Effector memory CD8-positive, alpha-beta T cell (primary cell): Measurements from ENCODE around the gene PDAP1.

ENCODE experiments used
- ATAC-seq: fragments of 150-1000 bp; cut with Tn5 transposase; replicated peaks from 2 replicates; pipeline ENCODE4 v1.10.0; 2021; ENCODE audit warnings: mild to moderate bottlenecking, moderate library complexity
- DNase-seq, 3 experiments: peaks; one replicate each; pipeline ENCODE4 v3.0.0; 2021
- H3K27ac Mint-ChIP-seq, 2 donors: one replicate each; pipeline ENCODE4 v1.8.0; 2022; ENCODE audit warnings: mild to moderate bottlenecking in 2 of 2, mixed read lengths in 2 of 2, moderate library complexity in 2 of 2
- H3K27me3 Mint-ChIP-seq, 2 donors: one replicate each; pipeline ENCODE4 v1.8.0; 2022; ENCODE audit warnings: mixed read lengths in 2 of 2
- H3K36me3 Mint-ChIP-seq: one replicate; pipeline ENCODE4 v1.8.0; 2022; ENCODE audit warnings: mild to moderate bottlenecking, moderate library complexity, mixed read lengths; ENCODE audit not compliant: insufficient read depth
- H3K4me1 Mint-ChIP-seq, 2 donors: one replicate each; pipeline ENCODE4 v1.8.0; 2022; ENCODE audit warnings: low read depth in 2 of 2, mixed read lengths in 2 of 2
- H3K4me3 Mint-ChIP-seq, 2 donors: one replicate each; pipeline ENCODE4 v1.8.0; 2022; ENCODE audit warnings: mild to moderate bottlenecking in 2 of 2, mixed read lengths in 2 of 2, moderate library complexity in 2 of 2
- H3K9me3 Mint-ChIP-seq, 2 donors: one replicate each; pipeline ENCODE4 v1.8.0; 2022; ENCODE audit warnings: mixed read lengths in 2 of 2

PDAP1 gene

DNA sequence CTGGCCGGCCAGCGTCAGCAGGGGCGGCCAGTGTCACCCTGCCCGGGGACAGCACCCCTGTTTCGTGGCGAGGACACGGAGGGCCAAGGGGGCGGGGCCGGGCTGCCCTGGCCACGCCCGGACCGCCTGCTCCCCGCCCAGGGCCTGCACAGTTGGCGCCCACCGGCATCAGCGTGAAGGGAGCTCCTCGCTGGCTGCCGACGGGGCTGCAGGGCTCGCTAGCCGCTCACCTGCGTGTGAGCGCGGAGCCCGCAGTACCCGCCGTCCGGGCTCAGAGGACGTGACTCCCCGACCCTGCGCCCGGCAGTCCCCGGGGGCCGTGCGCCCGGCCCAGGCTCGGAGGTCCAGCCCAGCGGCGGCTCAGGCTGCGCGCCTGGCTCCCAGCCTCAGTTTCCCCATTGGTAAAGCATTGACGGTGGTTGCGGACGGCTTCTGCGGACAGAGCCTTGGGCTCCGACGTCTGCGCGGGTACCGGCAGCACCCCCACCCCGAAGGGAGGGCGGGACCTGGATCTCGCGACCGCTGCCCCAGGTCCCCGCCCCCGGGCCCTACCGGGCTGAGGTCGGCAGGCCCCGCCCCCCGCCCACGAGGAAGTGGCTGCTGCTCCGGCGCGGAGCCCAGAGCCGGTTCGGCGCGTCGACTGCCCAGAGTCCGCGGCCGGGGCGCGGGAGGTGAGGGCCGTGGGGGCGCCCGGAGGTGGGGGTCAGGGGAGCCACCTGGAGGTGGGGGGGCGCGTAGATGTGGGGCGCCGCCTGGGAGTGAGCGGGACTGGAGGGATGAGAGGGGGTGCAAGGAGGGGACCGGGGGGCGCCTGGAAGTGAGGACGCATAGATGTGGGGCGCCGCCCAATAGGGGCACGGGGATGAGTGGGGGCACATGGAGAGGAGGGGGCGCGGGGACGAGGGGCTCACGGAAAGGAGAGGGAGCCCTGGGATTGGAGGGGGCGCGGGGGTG lies 34.0 kb downstream of the PDAP1 start, which contains the start of gene ARPC1B:
ARPC1B (plus strand) TSS at position 620 of the 954 bp plus-strand sequence. CDS start 10,985 bp downstream, outside the sequence.
- H3K4me1 Mint-ChIP-seq: peaks cover 29% of the 10 kb centered on the region in 2 donors
- H3K27ac Mint-ChIP-seq: peak within 1 kb of the TSS; percentile 92 to 98
- H3K27me3 Mint-ChIP-seq: no peaks in the 10 kb centered on the region

DNA sequence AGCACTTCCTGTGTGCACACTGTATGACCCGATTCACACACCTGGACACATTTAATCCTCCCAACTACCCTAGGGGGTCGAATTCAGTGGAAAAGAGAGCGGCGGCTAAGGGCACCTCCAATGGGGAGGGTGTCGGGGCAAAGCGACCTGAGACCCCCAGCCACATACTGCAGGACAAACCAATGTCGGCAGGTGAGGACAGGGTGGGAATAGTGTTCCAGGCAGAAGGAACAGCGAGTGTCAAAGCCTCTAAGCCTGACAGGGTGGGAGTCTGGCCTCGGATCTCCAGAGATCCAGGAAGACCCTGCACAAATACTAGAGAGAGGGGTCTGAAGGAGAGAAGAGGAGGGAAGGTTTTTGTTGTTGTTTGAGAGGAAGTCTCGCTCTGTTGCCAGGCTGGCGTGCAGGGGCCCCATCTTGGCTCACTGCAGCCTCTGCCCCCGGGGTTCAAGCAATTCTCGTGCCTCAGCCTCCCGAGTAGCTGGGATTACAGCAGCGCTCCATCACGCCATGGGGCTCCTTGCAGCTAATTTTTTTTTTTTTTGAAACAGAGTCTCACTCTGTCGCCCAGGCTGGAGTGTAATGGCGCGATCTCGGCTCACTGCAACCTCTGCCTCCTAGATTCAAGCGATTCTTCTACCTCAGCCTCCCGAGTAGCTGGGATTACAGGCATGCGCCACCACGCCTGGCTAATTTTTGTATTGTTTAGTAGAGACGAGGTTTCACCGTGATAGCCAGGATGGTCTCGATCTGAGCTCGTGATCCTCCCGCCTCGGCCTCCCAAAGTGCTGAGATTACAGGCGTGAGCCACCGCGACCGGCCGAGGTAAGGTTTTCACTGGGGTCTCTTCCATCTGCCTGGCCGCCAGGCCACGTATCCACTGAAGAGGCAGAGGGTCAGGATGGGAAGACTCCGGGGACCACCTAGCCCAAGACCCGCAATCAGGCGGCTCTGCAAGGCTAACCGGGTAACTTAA lies 35.0 kb downstream of the PDAP1 start:
- no peaks in the 10 kb centered on the region for H3K9me3 Mint-ChIP-seq
- H3K4me3 Mint-ChIP-seq: peak overlapping the region; percentile 81 to 89
- no peaks in the 10 kb centered on the region for H3K27me3 Mint-ChIP-seq
- peaks cover 48% of the 10 kb centered on the region for H3K36me3 Mint-ChIP-seq
- DNase-seq: peak in 1 of 3 experiments; percentile 16
- peak overlapping the region; percentile 52 to 75 for H3K27ac Mint-ChIP-seq
- peaks cover 22% of the 10 kb centered on the region in 2 donors for H3K4me1 Mint-ChIP-seq
- ATAC-seq: no peak

More for the DNA sequence above, 34.0 kb downstream of the PDAP1 start, which contains the start of gene ARPC1B:
- ATAC-seq: peak; percentile 67
- DNase-seq: peak; percentile 66 to 77 (median 75)
- Mint-ChIP-seq H3K9me3 (no peaks in the 10 kb centered on the region), H3K36me3 (peaks cover 56% of the 10 kb centered on the region), H3K4me3 (peak within 1 kb of the TSS; percentile 81 to 89)

DNA sequence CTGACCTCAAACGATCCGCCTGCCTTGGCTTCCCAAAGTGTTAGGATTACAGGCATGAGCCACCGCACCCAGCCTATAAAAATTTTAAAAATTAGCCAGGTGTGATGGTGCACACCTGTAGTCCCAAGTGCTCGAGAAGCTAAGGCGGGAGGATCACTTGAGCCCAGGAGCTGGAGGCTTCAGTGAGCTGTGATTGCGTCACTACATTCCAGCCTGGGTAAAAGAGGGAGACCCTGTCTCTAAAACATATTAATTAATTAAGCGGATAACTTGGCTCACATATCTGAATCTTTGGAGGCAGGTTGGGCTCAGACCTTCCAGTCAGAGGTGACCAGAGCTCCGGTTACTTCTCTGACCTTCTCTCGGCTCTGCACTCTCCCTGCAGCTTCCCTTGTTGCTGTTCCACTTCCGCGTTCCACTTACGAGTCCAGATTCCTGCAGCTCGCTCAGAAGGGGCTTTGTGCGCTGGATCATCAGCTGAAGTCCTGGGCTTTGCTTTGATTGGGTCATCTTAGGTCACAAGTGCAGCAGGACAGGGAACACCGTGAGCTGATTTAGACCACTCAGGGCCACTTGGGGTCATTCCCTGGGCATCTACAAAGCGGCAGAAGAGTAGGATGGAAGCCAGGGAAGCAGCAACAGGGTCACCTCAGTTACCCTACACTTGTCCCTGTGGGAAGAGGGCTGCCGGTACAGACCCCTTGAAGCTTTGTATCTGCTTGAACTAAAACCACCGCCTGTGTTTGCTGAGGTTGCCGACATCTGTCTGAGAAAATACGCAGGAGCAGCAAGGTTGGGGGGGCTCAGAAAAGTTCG lies 35.9 kb downstream of the PDAP1 start:
- no peak for ATAC-seq
- Mint-ChIP-seq H3K4me3 (peak overlapping the region; percentile 81 to 89), H3K4me1 (peaks cover 16 to 18% of the 10 kb centered on the region in 2 donors), H3K27me3 (no peaks in the 10 kb centered on the region), H3K27ac (peak overlapping the region; percentile 52 to 75), H3K36me3 (peaks cover 39% of the 10 kb centered on the region), H3K9me3 (no peaks in the 10 kb centered on the region)
- DNase-seq: no peak

DNA sequence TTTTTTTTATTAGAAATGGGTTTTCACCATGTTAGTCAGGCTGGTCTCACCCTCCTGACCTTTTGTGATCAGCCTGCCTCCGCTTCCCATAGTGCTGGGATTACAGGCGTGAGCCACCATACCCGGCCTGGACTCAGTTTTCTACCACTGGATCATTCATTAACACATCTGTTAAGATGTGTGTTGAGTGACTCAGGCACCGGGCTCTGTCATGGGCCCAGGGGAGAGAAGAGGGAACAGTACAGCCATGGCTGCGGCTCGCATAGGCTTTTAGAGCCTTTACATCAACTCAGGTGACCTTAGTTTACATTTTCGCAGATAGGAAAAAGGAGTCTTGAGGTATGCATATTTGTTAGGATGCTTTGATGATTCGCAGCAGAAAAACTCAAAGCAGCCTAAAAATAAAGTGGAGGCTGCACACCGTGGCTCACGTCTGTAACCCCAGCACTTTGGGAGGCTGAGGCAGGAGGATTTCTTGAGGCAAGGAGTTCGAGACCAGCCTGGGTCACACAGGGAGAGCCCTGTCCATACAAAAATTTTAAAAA lies 36.9 kb downstream of the PDAP1 start:
- H3K9me3 Mint-ChIP-seq: no peaks in the 10 kb centered on the region
- no peak overlapping the region for H3K27ac Mint-ChIP-seq
- peaks cover 6 to 14% of the 10 kb centered on the region in 2 donors for H3K4me1 Mint-ChIP-seq
- H3K27me3 Mint-ChIP-seq: no peaks in the 10 kb centered on the region
- ATAC-seq (no peak), DNase-seq (no peak)
- no peak overlapping the region for H3K4me3 Mint-ChIP-seq
- H3K36me3 Mint-ChIP-seq: peaks cover 39% of the 10 kb centered on the region

DNA sequence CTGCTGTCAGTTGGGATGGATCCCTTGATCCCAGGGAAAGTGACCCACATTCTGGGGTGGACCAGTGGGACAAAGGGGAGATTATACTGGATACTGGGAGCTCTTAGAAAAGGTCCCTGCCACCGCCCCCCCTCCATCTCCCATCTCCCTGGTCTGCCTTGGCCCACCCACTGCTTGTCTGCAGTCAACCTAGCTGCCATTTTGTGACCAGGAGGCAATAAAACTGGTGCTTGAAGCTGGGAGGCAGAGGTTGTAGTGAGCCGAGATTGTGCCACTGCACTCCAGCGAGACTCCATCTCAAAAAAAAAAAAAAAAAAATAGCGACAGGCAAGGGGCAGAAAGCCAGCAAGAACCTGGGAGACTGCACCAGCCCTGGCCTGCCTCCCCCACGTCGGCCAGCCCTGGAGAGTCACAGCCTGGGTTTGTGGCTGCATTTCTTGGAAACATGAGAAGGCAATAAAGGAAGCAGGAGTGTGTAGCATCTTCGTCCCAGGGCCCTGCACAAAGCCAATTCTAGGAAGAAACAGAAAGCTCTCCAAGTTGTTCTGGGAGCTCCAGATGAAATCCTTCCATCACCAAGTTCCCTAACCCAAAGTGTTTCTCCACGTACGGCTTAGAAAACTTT lies 38.5 kb downstream of the PDAP1 start:
- Mint-ChIP-seq H3K4me1 (peaks cover 0 to 8% of the 10 kb centered on the region in 2 donors), H3K27me3 (no peaks in the 10 kb centered on the region), H3K27ac (peak overlapping the region in 1 of 2 donors; percentile 57), H3K4me3 (no peak overlapping the region), H3K9me3 (no peaks in the 10 kb centered on the region), H3K36me3 (peaks cover 40% of the 10 kb centered on the region)
- ATAC-seq (no peak), DNase-seq (no peak)

DNA sequence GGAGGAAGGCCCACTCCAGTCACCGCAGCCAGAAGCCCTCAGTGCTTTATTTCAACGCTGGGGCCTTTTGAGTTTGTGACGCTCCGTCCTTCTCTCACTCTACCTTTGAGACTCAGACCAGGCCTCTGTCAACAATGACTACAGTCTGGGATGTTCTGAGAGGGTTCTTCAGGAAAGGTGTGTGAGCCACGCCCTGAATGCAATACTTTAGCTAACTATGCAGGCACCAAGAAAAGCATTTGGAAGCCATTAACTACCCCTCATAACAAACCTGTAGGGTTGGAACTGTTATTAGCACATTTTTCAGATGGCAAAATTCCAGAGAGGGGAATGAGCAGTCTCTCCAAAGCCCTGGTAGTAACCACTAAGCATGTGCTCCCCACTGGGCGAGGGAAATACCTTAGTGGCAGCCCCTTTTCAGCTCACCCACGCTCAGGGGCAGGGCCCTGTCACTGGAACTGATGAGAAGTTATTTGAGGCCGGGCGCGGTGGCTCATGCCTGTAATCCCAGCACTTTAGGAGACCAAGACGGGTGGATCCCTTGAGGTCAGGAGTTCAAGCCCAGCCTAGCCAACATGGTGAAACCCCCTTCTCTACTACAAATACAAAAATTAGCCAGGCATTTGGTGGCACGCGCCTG lies 39.5 kb downstream of the PDAP1 start:
- ATAC-seq: no peak
- Mint-ChIP-seq H3K36me3 (peaks cover 43% of the 10 kb centered on the region), H3K9me3 (no peaks in the 10 kb centered on the region), H3K4me1 (peaks cover 0 to 7% of the 10 kb centered on the region in 2 donors), H3K27ac (peak overlapping the region in 1 of 2 donors; percentile 69), H3K4me3 (no peak overlapping the region), H3K27me3 (no peaks in the 10 kb centered on the region)
- DNase-seq: no peak

DNA sequence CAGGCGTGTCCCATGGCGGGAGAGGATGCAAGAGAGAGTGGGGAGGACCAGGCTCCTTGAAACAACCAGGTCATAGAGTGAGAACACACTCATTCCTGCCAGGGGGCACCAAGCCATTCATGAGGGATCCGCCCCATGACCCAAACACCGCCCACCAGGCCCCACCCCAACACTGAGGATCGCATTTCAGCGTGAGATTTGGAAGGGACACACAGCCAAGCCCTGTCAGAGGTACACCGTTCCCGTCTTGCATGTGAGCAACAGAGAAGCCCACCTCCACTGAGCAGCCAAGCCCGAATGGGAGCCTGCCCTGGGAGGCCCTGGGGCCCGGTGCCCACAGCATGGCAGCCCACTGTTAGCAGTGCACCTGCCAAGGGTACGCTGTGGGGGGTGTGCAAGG lies 41.8 kb downstream of the PDAP1 start:
- peaks cover 58% of the 10 kb centered on the region for H3K36me3 Mint-ChIP-seq
- H3K9me3 Mint-ChIP-seq: no peaks in the 10 kb centered on the region
- H3K27ac Mint-ChIP-seq: peak overlapping the region in 1 of 2 donors; percentile 72
- DNase-seq (no peak), ATAC-seq (no peak)
- no peak overlapping the region for H3K4me3 Mint-ChIP-seq
- no peaks in the 10 kb centered on the region for H3K4me1 Mint-ChIP-seq
- no peaks in the 10 kb centered on the region for H3K27me3 Mint-ChIP-seq

DNA sequence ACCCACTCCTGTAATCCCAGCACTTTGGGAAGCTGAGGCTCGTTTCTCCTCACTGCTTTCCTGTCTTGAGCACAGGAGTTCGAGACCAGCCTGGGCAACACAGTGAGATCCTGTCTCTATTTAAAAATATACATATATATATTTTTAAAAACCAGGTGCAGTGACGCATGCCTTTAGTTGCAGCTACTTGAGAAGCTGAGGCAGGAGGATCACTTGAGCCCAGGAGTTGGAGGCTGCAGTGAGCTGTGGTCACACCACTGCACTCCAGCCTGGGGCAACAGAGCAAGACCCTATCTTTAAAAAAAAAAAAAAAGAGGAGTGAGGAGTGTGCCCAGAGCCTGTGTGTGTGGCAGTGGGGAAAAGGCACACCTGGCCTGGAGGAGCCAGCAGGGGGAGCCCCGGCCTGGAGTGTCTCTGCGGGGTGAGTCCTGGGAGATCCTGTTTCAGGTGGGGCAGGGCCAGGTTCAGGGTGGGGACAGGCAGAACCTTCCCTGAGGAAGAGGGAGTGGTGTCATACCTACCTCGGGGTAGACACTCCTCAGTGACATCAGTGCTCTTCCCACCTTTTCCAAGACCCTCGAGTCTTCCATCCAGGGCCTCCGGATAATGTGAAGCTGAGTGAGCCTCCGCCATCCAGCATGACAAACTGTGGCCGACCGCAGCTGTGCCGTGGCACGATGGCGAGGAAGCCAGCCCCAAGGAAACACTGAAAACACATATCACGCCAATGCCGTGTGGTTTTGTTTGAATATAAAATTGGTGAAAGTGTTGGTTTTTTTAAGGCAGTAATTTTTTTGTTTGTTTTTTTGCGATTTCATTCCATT lies 42.9 kb downstream of the PDAP1 start:
- no peaks in the 10 kb centered on the region for H3K27me3 Mint-ChIP-seq
- H3K9me3 Mint-ChIP-seq: no peaks in the 10 kb centered on the region
- DNase-seq (peak; percentile 57 to 59 (median 57)), ATAC-seq (peak; percentile 88)
- H3K4me3 Mint-ChIP-seq: no peak overlapping the region
- H3K36me3 Mint-ChIP-seq: peaks cover 69% of the 10 kb centered on the region
- no peaks in the 10 kb centered on the region for H3K4me1 Mint-ChIP-seq
- no peak overlapping the region for H3K27ac Mint-ChIP-seq

DNA sequence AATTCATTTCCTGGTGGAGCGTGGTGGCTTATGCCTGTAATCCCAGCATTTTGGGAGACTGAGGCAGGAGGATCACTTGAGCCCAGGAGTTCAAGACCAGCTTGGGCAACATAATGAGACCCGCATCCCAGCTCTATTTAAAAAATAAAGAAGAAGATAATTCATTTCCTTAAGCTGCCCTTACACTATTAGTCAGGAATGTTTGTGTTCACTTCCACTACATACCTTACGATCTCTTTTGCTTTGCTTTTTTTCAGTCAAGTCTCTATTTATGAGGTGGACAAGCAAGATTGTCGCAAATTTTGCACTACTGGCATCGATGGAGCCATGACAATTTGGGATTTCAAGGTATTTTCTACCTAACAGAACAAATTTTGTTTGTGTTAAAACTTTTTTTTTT lies 45.1 kb downstream of the PDAP1 start:
- no peaks in the 10 kb centered on the region for H3K27me3 Mint-ChIP-seq
- ATAC-seq (no peak), DNase-seq (no peak)
- H3K4me3 Mint-ChIP-seq: no peak overlapping the region
- peak overlapping the region in 1 of 2 donors; percentile 32 for H3K27ac Mint-ChIP-seq
- no peaks in the 10 kb centered on the region for H3K4me1 Mint-ChIP-seq
- H3K36me3 Mint-ChIP-seq: peaks cover 88% of the 10 kb centered on the region
- H3K9me3 Mint-ChIP-seq: no peaks in the 10 kb centered on the region

DNA sequence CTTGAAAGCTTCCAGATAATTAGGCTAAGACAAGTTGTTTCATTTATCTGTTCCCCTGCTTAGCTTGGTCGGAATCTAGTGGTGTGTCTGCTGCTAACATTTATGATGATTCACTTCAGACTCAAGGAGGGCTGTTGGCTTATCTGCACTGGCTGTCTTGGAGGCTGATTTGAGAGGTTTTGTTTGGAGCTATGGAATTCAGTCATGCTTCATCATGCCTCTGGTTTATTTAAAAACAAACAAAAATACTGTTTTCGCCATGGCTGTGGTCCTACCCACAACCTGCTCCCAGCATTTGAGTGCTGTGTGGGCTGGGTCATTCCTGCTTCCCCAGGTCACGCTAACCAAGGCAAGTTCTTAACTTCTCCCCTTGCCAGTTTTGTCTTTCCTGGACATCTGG lies 45.6 kb downstream of the PDAP1 start:
- ATAC-seq (no peak), DNase-seq (no peak)
- Mint-ChIP-seq H3K4me3 (no peak overlapping the region), H3K4me1 (peaks cover 0 to 5% of the 10 kb centered on the region in 2 donors), H3K9me3 (no peaks in the 10 kb centered on the region), H3K27me3 (no peaks in the 10 kb centered on the region), H3K27ac (no peak overlapping the region), H3K36me3 (peaks cover 92% of the 10 kb centered on the region)

DNA sequence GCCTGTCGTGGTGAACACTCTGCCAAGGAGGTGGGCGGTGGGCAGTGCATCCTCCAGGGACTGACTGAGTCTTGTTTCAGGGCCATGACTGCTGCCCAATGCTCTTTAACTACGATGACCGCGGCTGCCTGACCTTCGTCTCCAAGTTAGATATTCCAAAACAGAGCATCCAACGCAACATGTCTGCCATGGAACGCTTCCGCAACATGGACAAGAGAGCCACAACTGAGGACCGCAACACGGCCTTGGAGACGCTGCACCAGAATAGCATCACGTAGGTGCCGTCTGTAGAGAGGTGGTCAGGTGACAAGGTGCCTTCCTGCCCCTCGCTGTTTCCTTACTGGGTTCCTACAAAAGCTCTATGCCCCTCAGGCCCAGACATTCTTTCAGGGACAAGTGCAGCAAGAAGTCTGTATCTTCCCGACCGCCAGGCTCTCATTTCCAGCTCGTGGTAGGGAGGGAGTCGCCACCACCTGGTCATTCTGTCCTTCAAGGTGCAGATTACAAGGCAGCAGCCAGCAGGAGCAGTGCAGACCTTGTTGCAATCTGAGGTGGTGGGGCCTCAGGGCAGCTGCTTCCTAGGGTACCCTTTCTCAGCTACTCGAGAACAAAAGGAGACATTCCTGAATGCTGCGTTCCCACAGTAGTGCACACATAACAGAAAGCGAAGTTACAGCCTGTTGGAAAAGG lies 48.8 kb downstream of the PDAP1 start:
- peaks cover 96% of the 10 kb centered on the region for H3K36me3 Mint-ChIP-seq
- no peak overlapping the region for H3K27ac Mint-ChIP-seq

More for the DNA sequence above, 48.8 kb downstream of the PDAP1 start:
- Mint-ChIP-seq H3K27me3 (no peaks in the 10 kb centered on the region), H3K4me3 (no peak overlapping the region), H3K9me3 (no peaks in the 10 kb centered on the region), H3K4me1 (peaks cover 0 to 6% of the 10 kb centered on the region in 2 donors)
- no peak for ATAC-seq
- DNase-seq: no peak
